Loucy (cell line): ENCODE data around the gene SYT6.

Source experiments
- CTCF ChIP-seq: fragments of 200-600 bp; sonication (generic); conservative IDR thresholded peaks from 2 replicates; pipeline ENCODE4 v1.5.1; 2014; ENCODE audit warnings: mild to moderate bottlenecking, antibody characterized with exemption, low read length
- EZH2phosphoT487 ChIP-seq: fragments of 200-600 bp; IDR thresholded peaks from 2 replicates; pipeline ENCODE4 v1.6.1; 2018; ENCODE audit warnings: antibody characterized with exemption, mild to moderate bottlenecking, moderate library complexity, borderline replicate concordance

GRCh38 chr1:114043548-114043947, 110.1 kb downstream of the SYT6 start:
- TF ChIP-seq CTCF (no peak), EZH2phosphoT487 (no peak)
